Suppressor macrophage treated with lipopolysaccharide for 4 hours (primary cell): Measurements from ENCODE around the gene CST3.
"Not testable (repeated sequence)": the region's sequence is repeated elsewhere in the genome, so short reads cannot be mapped to it uniquely, and the experiment has no call there.

Experiments
- DNase-seq: peaks from one replicate; pipeline ENCODE4 v3.0.0-alpha.2; 2020

Gene CST3

GRCh38 chr20:23627501-23627900 lies 10.3 kb downstream of the CST3 start:
- no peak for DNase-seq

- DNase-seq: peak; percentile 46
These were observed 11.6 kb downstream of the CST3 start for GRCh38 chr20:23626040-23626620.

GRCh38 chr20:23625236-23625964 lies 12.4 kb downstream of the CST3 start:
- no peak for DNase-seq

- no peak for DNase-seq
These were observed 13.4 kb downstream of the CST3 start for GRCh38 chr20:23624324-23624691.

- no peak for DNase-seq
These were observed 14.0 kb downstream of the CST3 start for GRCh38 chr20:23623666-23624323.

- peak; percentile 77 for DNase-seq
These were observed 14.9 kb downstream of the CST3 start for GRCh38 chr20:23622839-23623343.

GRCh38 chr20:23622401-23622800 lies 15.4 kb downstream of the CST3 start:
- not testable (repeated sequence) for DNase-seq

- not testable (repeated sequence) for DNase-seq
These were observed 16.9 kb downstream of the CST3 start for GRCh38 chr20:23620670-23621386.

- DNase-seq: no peak
These were observed 23.6 kb downstream of the CST3 start for GRCh38 chr20:23614163-23614562.

- DNase-seq: no peak
These were observed 24.1 kb downstream of the CST3 start for GRCh38 chr20:23613676-23614075.

GRCh38 chr20:23612396-23612795 lies 25.4 kb downstream of the CST3 start:
- DNase-seq: no peak

GRCh38 chr20:23609486-23610109 lies 28.2 kb downstream of the CST3 start:
- peak; percentile 44 for DNase-seq

GRCh38 chr20:23608251-23608846 lies 29.4 kb downstream of the CST3 start:
- no peak for DNase-seq

GRCh38 chr20:23607497-23608245 lies 30.1 kb downstream of the CST3 start:
- no peak for DNase-seq

- peak; percentile 86 for DNase-seq
These were observed 31.1 kb downstream of the CST3 start for GRCh38 chr20:23606652-23607049.

GRCh38 chr20:23605867-23606651 lies 31.7 kb downstream of the CST3 start, which contains the start of gene CST9:
TSS of gene CST9 (minus strand) at chr20:23605917. CDS start at chr20:23605864, 53 bp downstream.
- DNase-seq: no peak

GRCh38 chr20:23604306-23604705 lies 33.4 kb downstream of the CST3 start:
- no peak for DNase-seq

GRCh38 chr20:23603321-23603720 lies 34.4 kb downstream of the CST3 start:
- no peak for DNase-seq

- DNase-seq: no peak
These were observed 35.1 kb downstream of the CST3 start for GRCh38 chr20:23602699-23603098.

- DNase-seq: no peak
These were observed 35.5 kb downstream of the CST3 start for GRCh38 chr20:23602241-23602640.

- no peak for DNase-seq
These were observed 36.0 kb downstream of the CST3 start for GRCh38 chr20:23601715-23602114.
